Measurements from ENCODE around the gene AFG3L2. TPM values are rescaled to one million over a fixed set of nuclear protein-coding genes. Genes with fewer than 3 reads are reported as not detected.

The AFG3L2 gene
- total and polyA plus RNA-seq, 9 of the 15 experiments (the other 6 are each of a cell fraction or from before 2014, with no cell fraction given), result 24.1 to 109 (median 84.0) TPM

DNA sequence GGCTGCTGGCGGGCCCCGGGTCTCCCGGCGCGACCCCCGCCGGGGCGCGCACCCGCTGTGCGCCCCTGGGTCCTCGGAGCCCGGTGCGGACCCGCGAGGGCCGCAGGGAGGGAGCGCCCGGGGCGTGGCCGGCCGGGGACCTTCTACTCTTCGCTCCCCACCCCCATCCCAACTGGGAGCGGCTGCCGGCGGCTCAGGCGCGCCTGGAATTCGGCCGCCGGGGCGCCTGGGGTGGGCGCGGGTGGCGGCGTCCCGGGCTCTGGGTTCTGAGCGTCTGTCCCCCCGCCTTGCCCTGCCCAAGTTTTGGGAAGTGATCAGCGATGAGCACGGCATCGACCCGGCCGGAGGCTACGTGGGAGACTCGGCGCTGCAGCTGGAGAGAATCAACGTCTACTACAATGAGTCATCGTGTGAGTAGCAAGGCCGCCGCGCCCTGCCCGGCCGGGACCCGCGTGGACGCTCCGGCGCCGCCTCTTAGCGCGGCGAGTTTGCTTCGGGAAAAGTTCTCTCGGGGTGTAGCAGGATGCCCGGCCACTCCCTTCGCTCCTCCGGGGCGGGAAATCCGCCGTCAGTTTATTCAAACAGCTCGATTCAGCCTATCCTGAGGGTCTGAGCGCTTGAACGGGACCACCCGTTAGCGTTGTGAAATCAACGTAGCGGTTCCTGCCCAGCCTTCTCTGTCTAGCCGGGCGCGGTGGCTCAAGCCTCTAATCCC lies 68.5 kb downstream of the AFG3L2 start (continued):
- TF ChIP-seq GTF2A2 (tag; IDR thresholded peaks at IDR 0.05) (no peak), BRCA1 (IDR thresholded peaks at IDR 0.05) (no peak), BRCA1 (CRISPR knock-in tag; IDR thresholded peaks at IDR 0.05) (no peak), ZNF133 (CRISPR knock-in tag; IDR thresholded peaks at IDR 0.05) (no peak), E2F1 (CRISPR knock-in tag; IDR thresholded peaks at IDR 0.05) (no peak), ZNF436 (CRISPR knock-in tag; IDR thresholded peaks at IDR 0.05) (no peak), CHCHD3 (CRISPR knock-in tag; IDR thresholded peaks at IDR 0.05) (0 out of 2 replicates have a peak, but pooled peaks have one; percentile 13), DIDO1 (tag; IDR thresholded peaks at IDR 0.05; ENCODE audit: low read depth) (no peak), DNMT1 (IDR thresholded peaks at IDR 0.05) (no peak), POLR2A (conservative IDR thresholded peaks at IDR 0.05) (peak; percentile 67), ZKSCAN1 (IDR thresholded peaks at IDR 0.05; ENCODE audit: low read depth, low read length) (no peak), KLF1 (tag; IDR thresholded peaks at IDR 0.05) (no peak), OTX1 (CRISPR knock-in tag; IDR thresholded peaks at IDR 0.05) (no peak), E2F8 (IDR thresholded peaks at IDR 0.05; ENCODE audit: low read depth, partially characterized antibody) (no peak), JUNB (CRISPR knock-in tag; conservative IDR thresholded peaks at IDR 0.05) (peak; percentile 69; the same call in 1 of the 2 replicates), ZNF395 (CRISPR knock-in tag; IDR thresholded peaks at IDR 0.05) (peak; percentile 48), GABPB1 (CRISPR knock-in tag; IDR thresholded peaks at IDR 0.05) (peak; percentile 21; the same call in 1 of the 2 replicates), POLR3G (IDR thresholded peaks at IDR 0.05; ENCODE audit: extremely low read depth, insufficient read length, insufficient replicate concordance) (no peak), TFAM (CRISPR knock-in tag; conservative IDR thresholded peaks at IDR 0.05) (no peak), SIX5 (IDR thresholded peaks at IDR 0.05; ENCODE audit: borderline replicate concordance in 1 of 2, insufficient read depth in 1 of 2, low read depth in 1 of 2, low read length in 2 of 2) (no peak), BRF1 (IDR thresholded peaks at IDR 0.05; ENCODE audit: borderline replicate concordance, extremely low read depth, insufficient read length) (no peak)
- TF ChIP-seq, protein P1, sequence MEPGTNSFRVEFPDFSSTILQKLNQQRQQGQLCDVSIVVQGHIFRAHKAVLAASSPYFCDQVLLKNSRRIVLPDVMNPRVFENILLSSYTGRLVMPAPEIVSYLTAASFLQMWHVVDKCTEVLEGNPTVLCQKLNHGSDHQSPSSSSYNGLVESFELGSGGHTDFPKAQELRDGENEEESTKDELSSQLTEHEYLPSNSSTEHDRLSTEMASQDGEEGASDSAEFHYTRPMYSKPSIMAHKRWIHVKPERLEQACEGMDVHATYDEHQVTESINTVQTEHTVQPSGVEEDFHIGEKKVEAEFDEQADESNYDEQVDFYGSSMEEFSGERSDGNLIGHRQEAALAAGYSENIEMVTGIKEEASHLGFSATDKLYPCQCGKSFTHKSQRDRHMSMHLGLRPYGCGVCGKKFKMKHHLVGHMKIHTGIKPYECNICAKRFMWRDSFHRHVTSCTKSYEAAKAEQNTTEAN (CRISPR knock-in tag; IDR thresholded peaks at IDR 0.05), result no peak
- TF ChIP-seq, protein P2, sequence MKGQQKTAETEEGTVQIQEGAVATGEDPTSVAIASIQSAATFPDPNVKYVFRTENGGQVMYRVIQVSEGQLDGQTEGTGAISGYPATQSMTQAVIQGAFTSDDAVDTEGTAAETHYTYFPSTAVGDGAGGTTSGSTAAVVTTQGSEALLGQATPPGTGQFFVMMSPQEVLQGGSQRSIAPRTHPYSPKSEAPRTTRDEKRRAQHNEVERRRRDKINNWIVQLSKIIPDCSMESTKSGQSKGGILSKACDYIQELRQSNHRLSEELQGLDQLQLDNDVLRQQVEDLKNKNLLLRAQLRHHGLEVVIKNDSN (CRISPR knock-in tag; IDR thresholded peaks at IDR 0.05), result no peak
